NCI-H460 (cell line): ENCODE measurements around the gene CEP85. TPM values are rescaled to one million over a fixed set of nuclear protein-coding genes. Genes with fewer than 3 reads are reported as not detected.
A peak's percentile ranks its signal among the peaks of the same experiment; 100 is the strongest.

ENCODE experiments used
- DNase-seq: peaks from one replicate; pipeline ENCODE4 v3.0.0-alpha.2; 2016; ENCODE audit warnings: low read depth; ENCODE audit errors: extremely low read depth
- polyA plus RNA-seq: library from polyadenylated mRNA; depleted of rRNA; stranded (reverse); fragments of >200 nt; gene quantifications from 2 replicates; pipeline ENCODE4 v1.2.3, GENCODE V29; 2014; cell fraction: nucleus; rRNA removed
- total RNA-seq: library from RNA; depleted of rRNA; stranded (reverse); fragments of >200 nt; shearing (Covaris generic); gene quantifications from 2 replicates; pipeline ENCODE4 v1.2.3, GENCODE V29; 2014; rRNA removed

CEP85 gene
- 32.3 and 36.8 TPM in 2 replicates for total RNA-seq
- 86.5 and 90.6 TPM in 2 replicates for polyA plus RNA-seq

GRCh38 chr1:26233903-26234643 lies at the start of gene CEP85:
CEP85 (plus strand) TSS chr1:26234200; CDS start chr1:26239784, 5,584 bp downstream.
- peak; percentile 95 for DNase-seq

- DNase-seq = no peak
These were observed 49.1 kb upstream of the CEP85 start for GRCh38 chr1:26184883-26185282.

- no peak for DNase-seq
These were observed 46.1 kb upstream of the CEP85 start for GRCh38 chr1:26187882-26188281.

- DNase-seq = no peak
These were observed 45.5 kb upstream of the CEP85 start for GRCh38 chr1:26188477-26188876.

GRCh38 chr1:26189331-26189730 lies 44.7 kb upstream of the CEP85 start:
- no peak for DNase-seq

- no peak for DNase-seq
These were observed 44.2 kb upstream of the CEP85 start for GRCh38 chr1:26189751-26190275.

- DNase-seq = no peak
These were observed 43.5 kb upstream of the CEP85 start, which contains the start of gene CATSPER4 for GRCh38 chr1:26190373-26190987. CATSPER4 (plus strand) TSS chr1:26190602; CDS start chr1:26190628, 26 bp downstream.

GRCh38 chr1:26191739-26192138 lies 42.3 kb upstream of the CEP85 start:
- no peak for DNase-seq

GRCh38 chr1:26195805-26196204 lies 38.2 kb upstream of the CEP85 start:
- no peak for DNase-seq

- DNase-seq = no peak
These were observed 36.7 kb upstream of the CEP85 start for GRCh38 chr1:26197301-26197700.

- DNase-seq = no peak
These were observed 36.2 kb upstream of the CEP85 start for GRCh38 chr1:26197813-26198212.

- DNase-seq = no peak
These were observed 33.6 kb upstream of the CEP85 start for GRCh38 chr1:26200413-26200812.

GRCh38 chr1:26203642-26204318 lies 30.2 kb upstream of the CEP85 start:
- no peak for DNase-seq

- DNase-seq = no peak
These were observed 23.7 kb upstream of the CEP85 start for GRCh38 chr1:26210147-26210870.

GRCh38 chr1:26212726-26213125 lies 21.3 kb upstream of the CEP85 start:
- DNase-seq = no peak

GRCh38 chr1:26213335-26213905 lies 20.6 kb upstream of the CEP85 start:
- no peak for DNase-seq

GRCh38 chr1:26215246-26215645 lies 18.8 kb upstream of the CEP85 start:
- no peak for DNase-seq

- no peak for DNase-seq
These were observed 15.0 kb upstream of the CEP85 start for GRCh38 chr1:26218906-26219494.

GRCh38 chr1:26220199-26220912 lies 13.6 kb upstream of the CEP85 start:
- DNase-seq = no peak
